Measurements from ENCODE around the gene MUSTN1. TPM values are rescaled to one million over a fixed set of nuclear protein-coding genes. Genes with fewer than 3 reads are reported as not detected.

MUSTN1 gene
- total RNA-seq, 1 donor from 2014 or later = not detected

- TF ChIP-seq CTCF (IDR thresholded peaks at IDR 0.05; ENCODE audit: unreplicated experiment) = no peak
- Mint-ChIP-seq H3K4me1 (ENCODE audit: low read depth) (no peaks in the 10 kb centered on the region), H3K9me3 (ENCODE audit: low read depth) (no peaks in the 10 kb centered on the region), H3K4me3 (ENCODE audit: low read depth) (no peak overlapping the region), H3K36me3 (ENCODE audit: insufficient read depth) (no peaks in the 10 kb centered on the region), H3K27ac (no peak overlapping the region), H3K27me3 (peaks cover 3% of the 10 kb centered on the region)
- DNase-seq (ENCODE audit: low spot score, unreplicated experiment) = no peak
Measured at GRCh38 chr3:52810923-52811322, 23.9 kb downstream of the MUSTN1 start.

- no peak for DNase-seq (ENCODE audit: low spot score, unreplicated experiment)
- H3K27ac Mint-ChIP-seq = no peak overlapping the region
- H3K36me3 Mint-ChIP-seq (ENCODE audit: insufficient read depth) = no peaks in the 10 kb centered on the region
- peaks cover 3% of the 10 kb centered on the region for H3K27me3 Mint-ChIP-seq
- no peak for TF ChIP-seq CTCF (IDR thresholded peaks at IDR 0.05; ENCODE audit: unreplicated experiment)
- no peaks in the 10 kb centered on the region for H3K4me1 Mint-ChIP-seq (ENCODE audit: low read depth)
- no peaks in the 10 kb centered on the region for H3K9me3 Mint-ChIP-seq (ENCODE audit: low read depth)
- no peak overlapping the region for H3K4me3 Mint-ChIP-seq (ENCODE audit: low read depth)
Measured at GRCh38 chr3:52809662-52810377, 25.0 kb downstream of the MUSTN1 start.

- Mint-ChIP-seq H3K9me3 (ENCODE audit: low read depth) (no peaks in the 10 kb centered on the region), H3K4me3 (ENCODE audit: low read depth) (no peak overlapping the region), H3K27ac (no peak overlapping the region), H3K4me1 (ENCODE audit: low read depth) (no peaks in the 10 kb centered on the region), H3K36me3 (ENCODE audit: insufficient read depth) (no peaks in the 10 kb centered on the region), H3K27me3 (peaks cover 3% of the 10 kb centered on the region)
- TF ChIP-seq CTCF (IDR thresholded peaks at IDR 0.05; ENCODE audit: unreplicated experiment) = no peak
- DNase-seq (ENCODE audit: low spot score, unreplicated experiment) = no peak
Measured at GRCh38 chr3:52809149-52809548, 25.7 kb downstream of the MUSTN1 start.

GRCh38 chr3:52805270-52806039 is 29.4 kb downstream of the MUSTN1 start:
- H3K4me1 Mint-ChIP-seq (ENCODE audit: low read depth) = no peaks in the 10 kb centered on the region
- no peak overlapping the region for H3K27ac Mint-ChIP-seq
- peaks cover 3% of the 10 kb centered on the region for H3K27me3 Mint-ChIP-seq
- no peak overlapping the region for H3K4me3 Mint-ChIP-seq (ENCODE audit: low read depth)
- DNase-seq (ENCODE audit: low spot score, unreplicated experiment) = no peak
- TF ChIP-seq CTCF (IDR thresholded peaks at IDR 0.05; ENCODE audit: unreplicated experiment) = no peak
- H3K36me3 Mint-ChIP-seq (ENCODE audit: insufficient read depth) = no peaks in the 10 kb centered on the region
- H3K9me3 Mint-ChIP-seq (ENCODE audit: low read depth) = no peaks in the 10 kb centered on the region

- Mint-ChIP-seq H3K27ac (peak overlapping the region; percentile 4), H3K36me3 (ENCODE audit: insufficient read depth) (no peaks in the 10 kb centered on the region), H3K4me3 (ENCODE audit: low read depth) (no peak overlapping the region), H3K27me3 (no peaks in the 10 kb centered on the region), H3K4me1 (ENCODE audit: low read depth) (no peaks in the 10 kb centered on the region), H3K9me3 (ENCODE audit: low read depth) (no peaks in the 10 kb centered on the region)
- TF ChIP-seq CTCF (IDR thresholded peaks at IDR 0.05; ENCODE audit: unreplicated experiment) = no peak
- no peak for DNase-seq (ENCODE audit: low spot score, unreplicated experiment)
Measured at GRCh38 chr3:52801839-52802238, 33.0 kb downstream of the MUSTN1 start.
